Gastroesophageal sphincter (tissue), 4 donors: ENCODE data around the gene SLC12A4. TPM values are rescaled to one million over a fixed set of nuclear protein-coding genes. Genes with fewer than 3 reads are reported as not detected.

Source experiments
- ATAC-seq: fragments of 150-250 bp; one replicate; pipeline ENCODE4 v1.9.1; 2016; ENCODE audit warnings: mild to moderate bottlenecking, moderate library complexity
- H3K27ac ChIP-seq, 4 donors: fragments of 200-600 bp; sonication (generic) in 3 of 4; 1 replicate in 3 of 4; 2 replicates in 1 of 4; pipeline ENCODE4 v1.5.1; 2016 to 2019
- H3K27me3 ChIP-seq: fragments of 200-600 bp; sonication (generic); one replicate; pipeline ENCODE4 v1.5.1; 2019
- H3K36me3 ChIP-seq, 2 donors: fragments of 200-600 bp; sonication (generic); one replicate each; pipeline ENCODE4 v1.5.1; 2019; ENCODE audit warnings: control low read depth in 1 of 2
- H3K4me1 ChIP-seq, 3 donors: fragments of 200-600 bp; sonication (generic); 1 replicate in 2 of 3; 2 replicates in 1 of 3; pipeline ENCODE4 v1.5.1; 2016 to 2019; ENCODE audit warnings: control low read depth in 2 of 3
- H3K4me3 ChIP-seq, 2 donors: fragments of 200-600 bp; sonication (generic); one replicate each; pipeline ENCODE4 v1.5.1; 2019; ENCODE audit warnings: mild to moderate bottlenecking in 1 of 2, moderate library complexity in 1 of 2
- H3K9me3 ChIP-seq, 3 donors: fragments of 200-600 bp; sonication (generic); one replicate each; pipeline ENCODE4 v1.5.1; 2017 to 2019; ENCODE audit warnings: control low read depth in 2 of 3
- CTCF ChIP-seq, 4 experiments: fragments of 200-600 bp in 2 of 4; fragments of 450-650 bp in 2 of 4; sonication (generic) in 1 of 4; IDR thresholded peaks; one replicate each; pipeline ENCODE4 v1.5.1; 2017 to 2019; ENCODE audit warnings: antibody characterized with exemption in 4 of 4, mild to moderate bottlenecking in 2 of 4, moderate library complexity in 2 of 4
- EP300 ChIP-seq: sonication (generic); formaldehyde crosslinking; IDR thresholded peaks from one replicate; pipeline ENCODE4 v1.6.1; 2017; ENCODE audit warnings: antibody characterized with exemption, mild to moderate bottlenecking
- POLR2A ChIP-seq, 2 donors: fragments of 450-650 bp; IDR thresholded peaks; one replicate each; pipeline ENCODE4 v1.6.1; 2017; ENCODE audit warnings: antibody characterized with exemption in 2 of 2, mild to moderate bottlenecking in 2 of 2, moderate library complexity in 1 of 2
- POLR2AphosphoS5 ChIP-seq: sonication (generic); formaldehyde crosslinking; IDR thresholded peaks from one replicate; pipeline ENCODE4 v1.6.1; 2017; ENCODE audit warnings: antibody characterized with exemption
- WGBS, 2 donors: methylation state at CpG; one replicate each; pipeline ENCODE4 v1.1.5; 2018; ENCODE audit warnings: low coverage in 1 of 2; 5-methylcytosine and 5-hydroxymethylcytosine counted together
- total RNA-seq, 4 donors: library from RNA; depleted of rRNA; stranded (reverse); fragments of >200 nt; gene quantifications; one replicate each; pipeline ENCODE4 v1.1.0, GENCODE V29; 2016

SLC12A4 gene
- total RNA-seq, 4 donors from 2014 or later, result 54.7 to 121 (median 64.0) TPM

GRCh38 chr16:67943619-67944504 is 24.6 kb downstream of the SLC12A4 start, which contains the start of gene LCAT:
Gene LCAT (minus strand): TSS chr16:67944120. CDS start chr16:67944101, 19 bp downstream.
- H3K27ac ChIP-seq, result peak within 1 kb of the TSS; percentile 50 to 84 (median 82)
- H3K9me3 ChIP-seq, result no peaks in the 10 kb centered on the region
- TF ChIP-seq POLR2A (IDR thresholded peaks at IDR 0.05), result no peak
- TF ChIP-seq EP300, result no peak
- peak; percentile 68 for TF ChIP-seq POLR2AphosphoS5
- H3K4me1 ChIP-seq, result peaks cover 0 to 61% (median 20%) of the 10 kb centered on the region in 3 donors
- H3K36me3 ChIP-seq, result peaks cover 0 to 91% of the 10 kb centered on the region in 2 donors
- H3K4me3 ChIP-seq, result no peak within 1 kb of the TSS
- peak; percentile 80 for ATAC-seq
- WGBS, 2 donors, result 5 to 20% methylated on average over 4 of the region's 23 CpGs
- H3K27me3 ChIP-seq, result no peaks in the 10 kb centered on the region

- no peak for ATAC-seq
- peak overlapping the region; percentile 50 to 84 (median 82) for H3K27ac ChIP-seq
- no peaks in the 10 kb centered on the region for H3K27me3 ChIP-seq
- peaks cover 0 to 61% (median 20%) of the 10 kb centered on the region in 3 donors for H3K4me1 ChIP-seq
- H3K9me3 ChIP-seq, result no peaks in the 10 kb centered on the region
- H3K4me3 ChIP-seq, result no peak overlapping the region
- WGBS, 2 donors, result no CpG with 5 or more reads among the region's 6 CpGs
- H3K36me3 ChIP-seq, result peaks cover 0 to 85% of the 10 kb centered on the region in 2 donors
- TF ChIP-seq POLR2AphosphoS5 (no peak), POLR2A (IDR thresholded peaks at IDR 0.05) (no peak), CTCF (IDR thresholded peaks at IDR 0.05) (no peak), EP300 (no peak)
Observed at GRCh38 chr16:67943256-67943618, 25.2 kb downstream of the SLC12A4 start.

GRCh38 chr16:67942510-67943255 is 25.8 kb downstream of the SLC12A4 start:
- no peaks in the 10 kb centered on the region for H3K27me3 ChIP-seq
- H3K27ac ChIP-seq, result peak overlapping the region in 3 of 4 donors; percentile 79 to 84 (median 84)
- H3K36me3 ChIP-seq, result peaks cover 0 to 80% of the 10 kb centered on the region in 2 donors
- ATAC-seq, result no peak
- no peak overlapping the region for H3K4me3 ChIP-seq
- no peaks in the 10 kb centered on the region for H3K9me3 ChIP-seq
- TF ChIP-seq POLR2A (IDR thresholded peaks at IDR 0.05) (peak in 1 of 2 donors; percentile 3), POLR2AphosphoS5 (no peak)
- H3K4me1 ChIP-seq, result peaks cover 0 to 61% (median 20%) of the 10 kb centered on the region in 3 donors
- 80% methylated on average over 1 of the region's 27 CpGs; no CpG with 5 or more reads in 1 of the 2 donors for WGBS, 2 donors

GRCh38 chr16:67942200-67942509 is 26.3 kb downstream of the SLC12A4 start:
- Histone ChIP-seq H3K36me3 (peaks cover 0 to 74% of the 10 kb centered on the region in 2 donors), H3K27me3 (no peaks in the 10 kb centered on the region), H3K4me3 (no peak overlapping the region), H3K27ac (peak overlapping the region in 3 of 4 donors; percentile 79 to 84 (median 84)), H3K9me3 (no peaks in the 10 kb centered on the region), H3K4me1 (peaks cover 0 to 67% (median 21%) of the 10 kb centered on the region in 3 donors)
- ATAC-seq, result no peak
- peak in 3 of 4 experiments; percentile 46 to 63 (median 54) for TF ChIP-seq CTCF (IDR thresholded peaks at IDR 0.05)
- no peak for TF ChIP-seq POLR2A (IDR thresholded peaks at IDR 0.05)
- 92% methylated on average over 2 of the region's 6 CpGs; no CpG with 5 or more reads in 1 of the 2 donors for WGBS, 2 donors

GRCh38 chr16:67941469-67942199 is 26.8 kb downstream of the SLC12A4 start:
- H3K27ac ChIP-seq, result peak overlapping the region in 3 of 4 donors; percentile 79 to 84 (median 84)
- no peak for TF ChIP-seq POLR2AphosphoS5
- no peak for TF ChIP-seq CTCF (IDR thresholded peaks at IDR 0.05)
- TF ChIP-seq EP300, result no peak
- TF ChIP-seq POLR2A (IDR thresholded peaks at IDR 0.05), result no peak
- peaks cover 0 to 69% of the 10 kb centered on the region in 2 donors for H3K36me3 ChIP-seq
- no peaks in the 10 kb centered on the region for H3K9me3 ChIP-seq
- ATAC-seq, result no peak
- H3K4me1 ChIP-seq, result peaks cover 0 to 69% (median 24%) of the 10 kb centered on the region in 3 donors
- no peaks in the 10 kb centered on the region for H3K27me3 ChIP-seq
- WGBS, 2 donors, result 61 to 80% methylated on average over 1 to 7 of the region's 9 CpGs
- H3K4me3 ChIP-seq, result no peak overlapping the region
